Measurements from ENCODE around the gene ADRA2B. TPM values are rescaled to one million over a fixed set of nuclear protein-coding genes. Genes with fewer than 3 reads are reported as not detected.

The ADRA2B gene
- total RNA-seq, 1 donor from 2014 or later, result 0.05 TPM

DNA sequence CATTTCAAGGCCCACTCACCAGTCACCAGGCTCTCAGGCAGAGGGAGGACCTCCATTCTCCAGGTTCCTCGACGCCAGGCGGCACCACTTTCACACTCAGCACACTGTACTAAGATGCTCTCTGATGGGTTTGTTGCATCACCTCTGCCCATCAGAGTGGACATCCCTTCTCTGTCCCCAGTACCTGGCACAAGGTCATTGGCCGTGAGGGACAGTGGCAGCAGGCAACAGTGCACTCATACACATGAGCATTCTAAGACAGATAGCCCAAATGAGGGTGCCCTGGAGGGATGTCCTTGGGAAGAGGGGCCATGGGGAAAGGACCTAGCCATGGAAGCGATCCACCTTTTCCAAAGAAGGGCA is 3.0 kb upstream of the ADRA2B start:
- intact Hi-C loops (cut with micrococcal nuclease), result no loop called here

DNA sequence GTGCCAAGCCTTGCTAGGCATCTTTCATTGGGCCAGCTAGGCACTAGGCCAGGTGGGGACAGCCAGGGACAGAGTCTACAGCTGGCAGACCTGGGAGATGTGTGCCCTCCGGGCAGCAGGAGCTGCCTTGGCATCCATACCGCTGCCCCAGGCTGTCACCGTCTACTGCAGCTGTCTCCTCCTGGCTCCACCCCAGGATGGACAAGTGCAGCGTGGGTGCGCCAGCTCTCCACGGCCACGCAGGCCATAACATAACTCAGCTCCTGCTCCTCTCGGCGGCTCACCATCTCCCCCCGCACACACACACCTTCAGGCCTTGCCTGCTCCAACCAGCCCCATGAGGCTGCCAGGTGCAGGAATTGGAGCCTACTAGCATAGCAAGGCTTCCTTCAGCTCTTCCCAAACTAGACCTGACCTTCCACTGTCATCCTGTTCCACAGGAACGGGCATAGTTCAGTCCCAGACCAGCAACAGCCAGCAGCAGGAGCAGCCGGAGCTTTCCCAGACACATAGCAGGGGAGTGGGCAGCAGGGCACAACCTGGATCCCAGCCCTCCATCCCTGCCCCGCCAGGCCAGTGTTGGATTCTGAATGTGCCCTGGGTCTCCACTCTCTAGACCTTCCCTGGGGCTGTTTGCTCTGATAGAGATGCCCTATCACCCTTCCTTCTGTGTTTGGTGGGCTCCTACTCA is 2.5 kb upstream of the ADRA2B start:
- intact Hi-C loops (cut with micrococcal nuclease), result no loop called here

GRCh38 chr2:96117701-96118588 is 1.6 kb upstream of the ADRA2B start:
- intact Hi-C loops (cut with micrococcal nuclease), result loop anchor here (1.0 kb wide), 2 partner anchors 56 to 126 kb away; no protein-coding TSS in a partner anchor

- intact Hi-C loops (cut with micrococcal nuclease), result loop anchor here (1.0 kb wide), 4 partner anchors 28 to 149 kb away; partner anchors contain the start of genes CIAO1 and DUSP2
Observed at GRCh38 chr2:96116879-96117533, 635 bp upstream of the ADRA2B start.

DNA sequence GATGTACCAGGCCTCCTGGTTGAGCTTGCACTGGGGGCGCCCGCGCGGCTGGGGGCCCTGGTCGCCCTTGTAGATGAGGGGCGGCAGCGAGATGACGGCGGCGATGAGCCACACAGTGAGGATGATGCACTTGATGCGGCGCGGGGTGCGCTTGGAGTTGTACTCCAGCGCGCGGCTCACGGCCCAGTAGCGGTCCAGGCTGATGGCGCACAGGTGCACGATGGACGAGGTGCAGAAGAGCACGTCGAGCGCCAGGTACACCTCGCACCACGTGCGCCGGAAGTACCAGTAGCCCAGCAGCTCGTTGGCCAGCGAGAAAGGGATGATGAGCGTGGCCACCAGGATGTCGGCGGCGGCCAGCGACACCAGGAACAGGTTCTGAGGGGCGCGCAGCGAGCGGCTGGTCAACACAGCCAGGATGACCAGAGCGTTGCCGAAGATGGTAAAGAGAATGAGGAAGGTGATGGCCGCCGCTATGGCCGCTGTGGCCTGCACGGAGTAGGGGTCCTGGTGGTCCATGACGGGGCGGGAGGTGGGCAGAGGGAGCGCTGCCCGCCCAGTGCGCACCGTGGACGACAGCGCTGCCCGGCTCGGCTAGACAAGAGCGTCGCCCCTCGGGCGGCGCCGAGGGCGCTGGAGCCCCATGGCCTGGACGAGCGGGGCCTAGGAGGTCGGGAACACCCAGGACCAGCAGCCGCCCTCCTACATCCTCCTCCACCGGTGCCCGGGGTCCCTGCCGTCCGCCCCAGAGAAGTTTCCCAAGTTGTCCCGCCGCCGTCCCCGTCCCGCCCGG is 544 bp downstream of the ADRA2B start:
- intact Hi-C loops (cut with micrococcal nuclease), result loop anchor here (1.0 kb wide), 2 partner anchors 29 to 150 kb away; partner anchors contain the start of genes CIAO1 and DUSP2

GRCh38 chr2:96114903-96115581 is 1.3 kb downstream of the ADRA2B start:
- intact Hi-C loops (cut with micrococcal nuclease), result no loop called here

DNA sequence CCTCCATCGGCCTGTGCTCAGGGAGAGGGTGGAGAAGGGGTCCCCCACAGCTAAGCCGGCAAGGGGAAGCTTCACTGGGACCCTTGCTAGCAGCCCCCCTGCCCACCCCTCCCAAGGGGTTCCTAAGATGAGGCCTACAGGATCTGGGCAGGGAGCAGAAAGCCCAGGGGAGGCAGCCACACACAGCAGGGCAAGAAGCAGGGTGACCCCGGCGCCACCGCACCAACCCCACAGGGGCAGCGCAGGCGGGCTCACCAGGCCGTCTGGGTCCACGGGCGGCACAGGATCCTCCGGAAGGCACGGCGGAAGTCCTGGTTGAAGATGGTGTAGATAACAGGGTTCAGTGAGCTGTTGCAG is 1.8 kb downstream of the ADRA2B start:
- intact Hi-C loops (cut with micrococcal nuclease), result no loop called here

GRCh38 chr2:96113951-96114350 is 2.4 kb downstream of the ADRA2B start:
- intact Hi-C loops (cut with micrococcal nuclease), result no loop called here

- intact Hi-C loops (cut with micrococcal nuclease), result no loop called here
Observed at GRCh38 chr2:96113367-96113677, 3.0 kb downstream of the ADRA2B start.

DNA sequence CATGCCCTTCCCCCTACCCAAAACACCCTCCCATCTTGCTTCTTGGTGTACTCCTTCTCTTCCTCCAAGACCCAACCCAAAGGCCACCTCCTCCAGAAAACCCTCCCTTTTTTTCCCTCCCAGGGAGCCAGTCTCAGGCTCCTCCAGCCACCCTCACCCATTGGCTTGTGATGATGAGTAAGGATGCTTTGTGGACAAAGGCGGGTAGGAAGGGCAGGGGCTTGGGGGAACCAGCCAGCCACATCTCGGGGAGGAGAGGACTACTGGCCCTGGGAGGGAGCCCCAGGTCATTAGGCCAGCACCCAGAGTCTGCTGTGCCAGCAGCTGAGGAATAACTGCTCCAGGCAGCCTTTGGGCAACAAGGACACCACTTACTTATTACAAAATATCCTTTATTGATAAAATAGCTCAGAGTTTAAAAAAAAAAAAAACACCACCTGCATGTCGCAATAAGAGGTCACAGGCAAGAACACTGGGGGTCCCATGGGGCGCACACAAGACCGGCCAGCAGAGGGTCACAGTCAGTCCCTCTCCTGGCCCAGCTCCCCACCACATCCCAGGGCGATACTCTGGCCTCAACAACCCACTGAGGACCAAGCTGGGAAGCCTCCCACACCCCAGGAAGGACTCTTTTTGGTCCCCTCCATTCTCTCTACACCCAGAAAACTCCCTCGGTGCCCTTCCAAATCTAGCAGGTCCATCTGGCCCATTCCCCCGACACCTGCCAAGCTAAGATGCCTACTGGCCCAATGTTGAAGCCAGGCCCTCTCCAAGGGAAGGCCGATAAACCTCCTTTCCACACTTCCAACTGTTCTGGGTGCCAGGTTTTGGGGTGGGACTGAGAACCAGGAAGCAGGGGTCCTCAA is 3.6 kb downstream of the ADRA2B start:
- intact Hi-C loops (cut with micrococcal nuclease), result no loop called here

DNA sequence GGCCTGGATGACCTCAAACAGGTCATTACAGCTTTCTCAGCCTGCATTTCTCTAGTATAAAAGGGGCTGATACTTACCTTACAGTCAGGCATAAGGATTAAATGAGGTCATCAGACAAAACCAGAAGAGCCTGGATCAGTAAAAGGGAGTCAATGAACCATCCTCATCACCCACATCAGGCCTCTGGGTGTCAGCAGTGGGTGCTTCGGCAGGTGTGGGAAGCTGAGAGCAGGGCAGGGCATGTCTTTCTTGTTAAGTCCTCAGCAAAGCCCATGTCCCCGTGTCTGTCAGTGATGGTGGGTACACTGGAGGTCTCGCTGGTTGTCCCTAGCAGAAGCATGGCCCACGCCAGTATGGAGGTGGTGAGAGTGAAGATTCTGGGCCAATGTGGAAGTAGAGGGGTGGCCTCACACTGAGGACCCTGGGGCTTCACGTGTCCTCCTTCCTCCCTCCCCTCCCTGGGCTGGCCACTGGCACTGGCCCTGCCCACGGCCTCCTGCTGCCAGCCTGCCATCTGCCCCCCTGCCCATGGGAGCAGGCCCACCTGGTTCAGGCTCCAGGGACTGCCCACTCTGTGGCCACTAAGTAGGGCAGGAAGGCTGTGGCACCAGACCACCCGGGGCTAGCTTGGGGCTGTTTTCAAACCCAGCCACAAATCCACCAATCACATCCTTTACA is 4.4 kb downstream of the ADRA2B start:
- intact Hi-C loops (cut with micrococcal nuclease), result no loop called here

DNA sequence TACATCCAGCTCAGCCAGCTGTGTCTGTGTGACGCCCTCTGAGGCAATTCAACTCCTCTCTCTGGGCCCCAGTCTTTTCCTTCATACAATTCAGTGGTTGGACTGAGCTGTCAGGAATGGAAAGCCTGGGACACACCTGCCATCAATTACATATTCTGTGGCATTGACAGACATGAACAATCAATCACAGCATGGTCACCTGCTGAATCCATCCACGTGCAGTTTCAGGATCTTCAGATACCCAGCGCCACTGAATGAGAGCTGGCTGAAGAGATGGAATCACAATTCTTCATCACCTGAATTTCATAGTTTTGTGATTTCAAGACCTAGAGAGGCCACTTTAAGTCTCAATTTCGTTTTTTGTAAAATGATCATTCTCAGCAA is 5.1 kb downstream of the ADRA2B start:
- intact Hi-C loops (cut with micrococcal nuclease), result no loop called here

GRCh38 chr2:96110621-96111256 is 5.6 kb downstream of the ADRA2B start:
- intact Hi-C loops (cut with micrococcal nuclease), result no loop called here

DNA sequence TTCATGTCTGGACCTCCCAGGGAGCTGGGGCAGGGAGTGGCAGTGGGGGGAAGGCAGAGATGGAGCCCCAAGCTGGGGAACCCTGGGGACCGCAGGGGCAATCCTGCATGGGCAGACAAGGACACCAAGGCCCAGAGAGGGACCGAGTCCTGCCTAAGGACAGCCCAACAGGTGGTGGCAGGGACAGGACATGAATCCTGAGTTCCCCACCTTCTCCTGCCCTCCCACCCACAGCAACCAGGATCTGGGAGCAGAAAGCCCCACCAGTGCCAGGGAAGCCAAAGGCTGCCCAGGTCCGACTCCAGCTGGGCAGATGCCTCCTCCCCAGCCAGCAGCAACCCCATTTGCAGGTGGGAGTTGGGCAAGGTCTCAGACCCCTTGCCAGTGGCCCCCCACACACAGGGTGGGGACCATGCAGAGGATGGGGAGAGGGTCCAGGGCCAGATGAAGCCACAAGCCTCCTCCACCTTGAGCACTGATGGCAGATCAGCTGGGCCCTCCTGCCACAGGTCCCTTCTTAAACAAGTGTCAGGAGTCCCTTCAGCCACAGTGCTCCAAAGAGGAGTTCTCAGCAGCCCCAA is 6.3 kb downstream of the ADRA2B start:
- intact Hi-C loops (cut with micrococcal nuclease), result no loop called here

- intact Hi-C loops (cut with micrococcal nuclease), result no loop called here
Observed at GRCh38 chr2:96109361-96109680, 7.0 kb downstream of the ADRA2B start.

GRCh38 chr2:96108541-96109360 is 7.6 kb downstream of the ADRA2B start:
- intact Hi-C loops (cut with micrococcal nuclease), result no loop called here

- intact Hi-C loops (cut with micrococcal nuclease), result no loop called here
Observed at GRCh38 chr2:96108151-96108540, 8.2 kb downstream of the ADRA2B start.

- intact Hi-C loops (cut with micrococcal nuclease), result no loop called here
Observed at GRCh38 chr2:96107708-96108065, 8.7 kb downstream of the ADRA2B start.
